Nephron progenitor cell (in vitro differentiated cells): ENCODE measurements around the gene GBP5.

Experiments used
- DNase-seq: peaks from one replicate; pipeline ENCODE4 v3.0.0; 2021
- H3K27ac Mint-ChIP-seq: 2 replicates; pipeline ENCODE4 v1.8.0; 2021; ENCODE audit warnings: mild to moderate bottlenecking, moderate library complexity, mixed read lengths
- H3K27me3 Mint-ChIP-seq: 2 replicates; pipeline ENCODE4 v1.8.0; 2021; ENCODE audit warnings: mild to moderate bottlenecking, low read depth, mixed read lengths; ENCODE audit not compliant: poor library complexity
- H3K36me3 Mint-ChIP-seq: 2 replicates; pipeline ENCODE4 v1.8.0; 2021; ENCODE audit warnings: low read depth, mixed read lengths
- H3K4me1 Mint-ChIP-seq: 2 replicates; pipeline ENCODE4 v1.8.0; 2021; ENCODE audit warnings: mixed read lengths
- H3K4me3 Mint-ChIP-seq: 2 replicates; pipeline ENCODE4 v1.8.0; 2021; ENCODE audit warnings: mild to moderate bottlenecking, moderate library complexity, mixed read lengths
- H3K9me3 Mint-ChIP-seq: 2 replicates; pipeline ENCODE4 v1.8.0; 2021; ENCODE audit warnings: mild to moderate bottlenecking, moderate library complexity, mixed read lengths
- TF ChIP-seq, protein P1 (sequence below): fragments of 200-600 bp; sonication (generic); IDR thresholded peaks from 2 replicates; pipeline ENCODE4 v1.5.0; 2021; ENCODE audit warnings: antibody characterized with exemption

The GBP5 gene

DNA sequence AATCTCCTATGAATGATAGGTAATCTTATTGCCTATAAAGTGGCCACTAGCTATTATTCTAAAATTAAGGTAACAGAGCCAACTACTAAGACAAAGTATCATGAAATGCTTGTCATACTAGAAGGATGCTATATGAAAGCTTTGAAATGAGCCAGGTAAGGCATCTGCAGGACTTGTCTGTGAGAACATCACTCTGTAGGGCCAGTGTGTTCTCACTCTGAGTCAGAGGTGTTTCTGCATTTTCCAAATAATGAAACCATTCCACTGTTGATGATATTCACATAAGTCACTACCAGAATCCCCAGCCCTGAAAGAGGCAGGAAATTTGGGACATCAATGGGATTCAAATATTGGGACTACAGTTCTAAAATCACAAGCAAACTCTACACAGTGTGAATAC lies 25.8 kb upstream of the GBP5 start:
- no peak overlapping the region for H3K4me3 Mint-ChIP-seq
- peaks cover 10% of the 10 kb centered on the region for H3K27me3 Mint-ChIP-seq
- TF ChIP-seq, protein P1, sequence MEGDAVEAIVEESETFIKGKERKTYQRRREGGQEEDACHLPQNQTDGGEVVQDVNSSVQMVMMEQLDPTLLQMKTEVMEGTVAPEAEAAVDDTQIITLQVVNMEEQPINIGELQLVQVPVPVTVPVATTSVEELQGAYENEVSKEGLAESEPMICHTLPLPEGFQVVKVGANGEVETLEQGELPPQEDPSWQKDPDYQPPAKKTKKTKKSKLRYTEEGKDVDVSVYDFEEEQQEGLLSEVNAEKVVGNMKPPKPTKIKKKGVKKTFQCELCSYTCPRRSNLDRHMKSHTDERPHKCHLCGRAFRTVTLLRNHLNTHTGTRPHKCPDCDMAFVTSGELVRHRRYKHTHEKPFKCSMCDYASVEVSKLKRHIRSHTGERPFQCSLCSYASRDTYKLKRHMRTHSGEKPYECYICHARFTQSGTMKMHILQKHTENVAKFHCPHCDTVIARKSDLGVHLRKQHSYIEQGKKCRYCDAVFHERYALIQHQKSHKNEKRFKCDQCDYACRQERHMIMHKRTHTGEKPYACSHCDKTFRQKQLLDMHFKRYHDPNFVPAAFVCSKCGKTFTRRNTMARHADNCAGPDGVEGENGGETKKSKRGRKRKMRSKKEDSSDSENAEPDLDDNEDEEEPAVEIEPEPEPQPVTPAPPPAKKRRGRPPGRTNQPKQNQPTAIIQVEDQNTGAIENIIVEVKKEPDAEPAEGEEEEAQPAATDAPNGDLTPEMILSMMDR = no peak

DNA sequence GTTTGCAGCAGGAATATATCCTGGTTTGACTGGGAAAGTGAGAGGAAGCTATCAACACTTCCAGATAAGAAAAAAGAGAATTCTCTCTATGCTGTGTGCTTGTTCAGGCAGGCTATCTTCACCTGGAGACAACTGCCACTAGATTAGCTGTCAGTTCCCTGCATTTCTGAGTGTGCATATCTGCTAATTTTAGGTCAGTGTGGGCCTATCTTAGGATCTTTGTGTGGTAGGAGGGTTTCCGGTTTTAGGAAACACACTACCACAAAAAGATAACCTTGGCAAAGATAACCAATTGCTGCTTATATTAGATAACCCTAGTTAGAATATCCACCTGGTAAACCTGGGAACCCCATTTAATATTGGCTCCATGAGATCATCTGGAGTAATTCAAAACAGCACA lies 22.5 kb upstream of the GBP5 start:
- Mint-ChIP-seq H3K9me3 (peaks cover 8% of the 10 kb centered on the region), H3K36me3 (no peaks in the 10 kb centered on the region), H3K4me3 (no peak overlapping the region), H3K27ac (no peak overlapping the region), H3K4me1 (no peaks in the 10 kb centered on the region), H3K27me3 (peaks cover 13% of the 10 kb centered on the region)
- DNase-seq = no peak
- TF ChIP-seq, protein P1 = no peak

More for the DNA sequence above, 25.8 kb upstream of the GBP5 start:
- DNase-seq = no peak
- Mint-ChIP-seq H3K4me1 (no peaks in the 10 kb centered on the region), H3K9me3 (peaks cover 9% of the 10 kb centered on the region), H3K36me3 (no peaks in the 10 kb centered on the region), H3K27ac (no peak overlapping the region)

DNA sequence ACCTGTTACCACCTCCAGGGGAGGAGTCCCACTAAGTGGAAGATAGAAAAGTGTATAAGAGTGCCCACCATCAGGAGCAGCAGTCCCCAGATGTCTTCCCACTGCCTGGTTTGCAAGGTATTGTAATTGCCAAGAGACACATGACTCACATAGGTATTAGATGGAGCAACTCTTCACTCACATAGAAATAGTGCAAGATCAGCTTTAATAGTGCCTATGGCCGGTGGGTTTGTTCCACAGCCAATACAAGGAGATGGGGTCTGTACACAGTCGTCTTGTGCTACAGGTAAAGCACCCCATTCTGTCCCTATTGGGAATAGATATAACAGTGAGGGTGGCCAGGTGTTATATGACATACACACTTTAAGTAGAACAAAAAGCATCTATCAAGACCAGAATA lies 18.6 kb upstream of the GBP5 start:
- no peaks in the 10 kb centered on the region for H3K4me1 Mint-ChIP-seq
- H3K4me3 Mint-ChIP-seq = no peak overlapping the region
- H3K36me3 Mint-ChIP-seq = no peaks in the 10 kb centered on the region
- peaks cover 6% of the 10 kb centered on the region for H3K27me3 Mint-ChIP-seq
- H3K27ac Mint-ChIP-seq = no peak overlapping the region
- no peak for DNase-seq
- TF ChIP-seq, protein P1 = no peak
- H3K9me3 Mint-ChIP-seq = peaks cover 8% of the 10 kb centered on the region

DNA sequence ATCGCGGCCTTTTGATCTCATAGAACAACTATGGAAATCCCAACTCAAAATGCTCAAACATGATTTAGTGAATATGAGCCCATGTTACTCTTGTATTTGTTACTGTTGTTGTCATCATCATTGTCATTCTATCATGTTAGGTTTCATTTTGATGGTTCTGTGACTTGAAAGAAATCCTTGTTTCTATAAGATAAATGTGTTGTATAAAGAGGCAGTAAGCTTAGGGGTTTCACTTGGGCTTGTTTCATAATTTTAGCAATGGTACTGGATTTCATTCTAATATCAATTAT lies 15.3 kb upstream of the GBP5 start:
- H3K27ac Mint-ChIP-seq = no peak overlapping the region
- DNase-seq = no peak
- no peaks in the 10 kb centered on the region for H3K36me3 Mint-ChIP-seq
- TF ChIP-seq, protein P1 = no peak
- H3K4me3 Mint-ChIP-seq = no peak overlapping the region
- H3K9me3 Mint-ChIP-seq = peaks cover 5% of the 10 kb centered on the region
- H3K27me3 Mint-ChIP-seq = peaks cover 6% of the 10 kb centered on the region
- H3K4me1 Mint-ChIP-seq = peaks cover 6% of the 10 kb centered on the region

DNA sequence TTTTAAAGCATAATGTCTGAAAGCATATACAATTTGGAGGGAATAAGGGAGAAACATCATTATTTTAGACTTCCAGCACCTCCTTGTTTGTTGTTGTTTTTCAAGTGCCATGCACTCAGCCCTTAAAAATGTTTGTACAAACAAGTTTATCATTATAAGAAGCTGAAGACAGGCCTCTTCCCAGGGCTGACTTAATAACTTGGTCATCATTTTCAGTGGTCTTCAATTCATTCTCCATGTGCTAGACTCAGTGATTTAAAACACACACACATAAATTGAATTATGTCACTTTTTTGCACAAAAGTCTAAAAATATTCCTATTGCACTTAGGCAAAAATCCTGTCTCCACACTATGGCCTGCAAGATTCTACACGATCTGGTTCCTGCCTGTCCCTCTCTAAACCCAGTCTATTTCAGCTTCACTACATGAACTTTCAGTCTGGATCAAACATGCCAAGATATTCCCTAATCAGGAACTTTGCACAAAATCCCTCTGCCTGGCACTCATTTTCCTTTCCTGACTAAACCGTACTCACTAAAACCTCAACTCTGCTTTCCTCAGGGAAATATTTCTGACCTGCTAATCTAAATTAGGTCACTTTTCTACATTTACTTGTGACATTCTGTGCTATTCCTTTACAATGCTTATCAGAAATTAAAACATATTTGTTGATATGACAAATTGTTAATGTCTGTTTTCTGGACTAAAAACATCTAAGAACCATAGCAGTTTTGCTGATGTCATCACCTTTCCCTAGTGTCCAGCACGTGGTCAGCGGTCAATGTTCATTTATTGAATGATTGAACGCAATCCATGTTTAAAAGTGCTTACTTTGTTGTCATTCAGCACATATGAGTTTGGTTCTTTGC lies 14.8 kb upstream of the GBP5 start:
- DNase-seq = no peak
- Mint-ChIP-seq H3K27me3 (peaks cover 4% of the 10 kb centered on the region), H3K27ac (no peak overlapping the region), H3K4me3 (no peak overlapping the region), H3K36me3 (no peaks in the 10 kb centered on the region), H3K9me3 (no peaks in the 10 kb centered on the region), H3K4me1 (peaks cover 6% of the 10 kb centered on the region)
- TF ChIP-seq, protein P1 = no peak
